ENCODE results near the gene COG3.

GRCh38 chr13:45522571-45522970 is 57.8 kb downstream of the COG3 start:
- TF ChIP-seq POLR2A (IDR thresholded peaks at IDR 0.05; ENCODE audit: low read length), result no peak
- no peak for TF ChIP-seq GATA1 (IDR thresholded peaks at IDR 0.05; ENCODE audit: low read depth, low read length)
